Right hindlimb (tissue), 1 donor: ENCODE results near the gene SPRR4.

Experiments
- DNase-seq: peaks from one replicate; pipeline ENCODE4 v3.0.0-alpha.2; 2018

SPRR4 gene, protein sequence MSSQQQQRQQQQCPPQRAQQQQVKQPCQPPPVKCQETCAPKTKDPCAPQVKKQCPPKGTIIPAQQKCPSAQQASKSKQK

DNA sequence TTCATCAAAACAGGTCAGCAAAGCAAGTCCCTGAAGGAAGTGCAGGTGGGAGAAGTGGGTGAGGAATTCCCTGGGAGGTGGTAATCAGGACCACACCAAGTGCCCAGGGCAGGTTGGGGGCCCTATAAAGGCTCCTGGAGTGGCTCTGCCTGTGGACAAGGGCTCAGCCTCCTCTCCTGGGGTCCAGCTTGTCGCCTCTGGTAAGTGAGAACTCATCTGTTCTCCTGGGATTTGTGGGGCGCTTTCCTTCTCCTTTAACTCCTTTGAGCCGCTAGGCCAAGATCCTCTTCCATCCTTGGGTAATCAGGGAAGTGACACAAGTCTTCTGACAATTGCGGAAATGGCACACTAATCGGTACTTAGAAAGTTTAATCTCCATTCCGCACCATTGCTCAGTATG, at the start of gene SPRR4:
Gene SPRR4, plus strand, starts transcription at position 154 of the 400 bp plus-strand sequence. CDS start 1,243 bp downstream, outside the sequence.
- DNase-seq: no peak

DNA sequence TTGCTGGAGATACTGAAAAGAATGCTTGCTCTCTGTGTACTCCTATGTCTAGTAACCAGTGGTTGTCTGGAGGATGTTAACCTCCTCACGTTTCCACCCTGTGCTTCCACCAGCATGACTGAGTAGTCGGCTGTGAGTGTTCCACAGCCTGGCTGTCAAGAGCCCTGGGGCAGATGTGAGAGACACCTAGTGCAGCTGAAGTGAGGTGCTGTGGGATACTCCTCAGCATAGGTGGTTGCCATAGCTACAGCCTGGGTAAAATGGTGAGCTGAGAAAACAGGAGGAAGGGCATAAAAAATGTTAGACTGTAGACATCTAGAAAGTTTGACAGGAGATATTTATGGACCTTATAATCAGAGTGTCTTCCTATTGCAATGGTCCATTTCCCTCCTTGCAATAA, 46.3 kb upstream of the SPRR4 start:
- DNase-seq: no peak

DNA sequence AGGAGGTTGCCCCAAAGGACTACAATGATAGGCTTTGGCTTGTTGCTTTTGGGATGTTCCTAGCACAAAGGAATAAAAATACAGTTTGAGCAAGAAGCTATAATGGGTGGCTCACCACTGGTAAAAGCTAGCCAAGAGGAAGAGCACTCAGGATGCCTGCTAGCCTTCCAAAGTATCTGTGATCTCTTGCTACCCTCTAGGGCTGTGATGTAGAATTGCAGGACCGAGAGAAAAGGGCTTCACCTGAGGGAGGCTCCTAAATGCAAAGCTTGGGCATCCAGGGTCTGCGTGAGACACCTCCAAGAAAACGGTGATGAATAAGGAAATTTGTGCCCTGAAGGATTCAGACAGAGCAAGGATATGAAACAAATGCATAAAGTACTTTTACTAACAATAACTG, 44.4 kb upstream of the SPRR4 start:
- DNase-seq: no peak

DNA sequence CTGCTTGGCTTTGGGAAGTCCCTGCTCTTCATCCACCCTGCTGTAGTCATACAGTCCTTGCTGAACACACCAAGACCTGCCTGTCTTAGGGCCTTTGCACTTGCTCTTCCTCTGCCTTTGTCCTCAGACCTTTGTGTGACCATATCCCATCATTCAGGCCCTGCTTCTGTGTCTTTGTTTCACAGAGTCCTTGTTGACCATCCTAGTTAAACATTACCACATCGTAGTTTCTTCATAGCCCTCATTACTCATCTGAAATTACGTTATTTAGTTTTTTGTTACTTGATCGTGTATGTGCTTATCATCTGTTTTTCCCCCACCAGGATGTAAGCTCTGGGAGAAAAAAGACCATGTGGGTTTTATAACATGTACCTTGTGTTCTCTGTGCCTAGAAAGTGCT, 41.8 kb upstream of the SPRR4 start:
- DNase-seq: no peak

DNA sequence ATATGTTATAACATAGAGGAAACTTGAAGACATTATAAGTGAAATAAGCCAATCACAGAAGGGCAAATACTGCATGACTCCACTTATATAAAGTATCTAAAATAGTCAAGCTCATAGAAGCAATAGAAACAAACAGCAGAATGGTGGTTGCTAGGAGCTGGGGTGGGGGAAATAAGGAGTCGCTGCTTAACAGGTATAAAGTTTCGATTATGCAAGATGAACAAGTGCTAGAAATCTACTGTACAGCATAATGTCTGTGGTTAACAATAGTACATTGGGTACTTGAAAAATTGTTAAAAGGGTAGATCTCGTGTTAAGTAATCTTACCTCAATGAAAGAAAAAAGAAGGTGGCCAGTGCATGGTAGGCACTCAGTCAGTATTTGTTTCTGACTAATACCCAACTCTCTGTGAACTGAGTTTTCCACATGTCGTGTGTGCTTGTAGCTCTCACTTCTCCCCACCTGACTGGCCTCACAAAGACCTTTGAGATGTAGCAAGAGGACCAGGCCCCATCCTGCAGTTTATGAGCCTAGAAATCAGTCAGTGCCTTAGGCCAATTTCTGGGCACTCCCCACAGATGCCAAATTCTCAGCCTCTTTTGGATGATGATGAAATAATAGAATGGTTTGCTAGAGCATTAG, 38.2 kb upstream of the SPRR4 start:
- DNase-seq: no peak

DNA sequence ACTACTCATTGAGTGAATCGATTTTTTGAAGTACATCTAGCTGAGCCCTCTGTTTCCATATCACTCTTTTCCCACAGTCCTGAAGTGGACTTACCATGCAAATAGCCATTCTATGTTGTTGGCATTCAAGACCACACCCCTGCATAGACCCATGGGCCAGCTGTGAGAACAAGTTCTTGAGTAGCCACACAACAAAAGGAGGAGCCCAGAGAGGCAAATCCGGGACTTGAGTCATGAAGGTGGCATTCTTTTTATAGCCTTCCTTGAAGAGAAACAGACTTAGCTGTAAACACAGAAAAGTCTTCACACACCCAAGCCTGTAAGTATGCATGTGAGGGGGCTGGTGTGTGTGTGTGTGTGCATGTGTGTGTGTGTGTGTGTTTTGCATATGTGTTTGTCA, 37.3 kb upstream of the SPRR4 start:
- no peak for DNase-seq

DNA sequence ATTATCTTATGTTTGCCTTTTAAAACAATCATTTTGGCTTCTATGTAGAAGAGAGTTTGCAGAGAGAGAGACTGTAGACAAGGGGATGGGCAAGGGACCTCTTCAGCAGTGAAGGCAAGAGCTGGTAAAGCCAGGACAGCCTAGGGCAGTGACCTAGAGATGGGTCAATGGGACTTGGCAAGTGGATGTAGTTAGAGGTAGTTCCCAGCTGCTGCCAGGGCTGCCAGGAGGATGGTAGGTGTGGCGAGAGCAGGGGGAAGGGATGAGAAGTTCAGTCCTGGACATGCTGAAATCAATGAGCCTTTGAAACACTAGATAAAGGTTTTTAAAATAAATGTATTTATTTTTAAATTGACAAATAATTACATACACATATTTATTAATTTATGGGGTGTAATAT, 29.8 kb upstream of the SPRR4 start:
- no peak for DNase-seq

DNA sequence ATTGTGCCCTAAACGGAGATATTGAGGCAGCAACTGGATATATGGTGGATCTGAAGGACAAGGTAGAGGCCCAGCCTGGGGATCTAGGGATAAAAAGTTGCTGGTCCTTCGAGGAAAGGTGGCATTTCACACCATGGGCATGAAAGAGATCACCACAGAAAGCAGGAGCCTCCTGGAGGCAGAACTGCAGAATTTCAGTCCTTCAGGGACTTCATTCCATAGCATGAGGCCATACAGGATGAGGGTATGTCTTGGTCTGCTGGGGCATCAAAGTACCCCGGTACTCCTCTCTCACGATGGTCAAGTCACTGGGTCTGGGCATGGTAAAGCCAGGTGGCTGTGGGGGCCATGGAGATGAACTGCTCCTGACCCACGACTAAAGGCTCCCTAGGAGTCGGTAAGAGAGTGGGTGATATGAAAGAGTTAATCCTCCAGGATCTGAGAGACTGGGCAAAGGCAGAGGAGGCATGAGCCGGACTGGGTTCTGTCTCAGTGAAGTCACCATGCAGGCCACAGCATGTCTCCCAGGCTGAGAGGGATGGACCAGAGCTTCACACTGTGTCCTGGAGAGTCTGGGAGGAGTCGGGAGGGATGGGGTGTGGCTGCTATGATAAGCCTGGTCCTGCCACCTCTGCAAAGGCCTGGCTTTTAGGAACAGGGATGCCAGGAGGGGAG, 29.3 kb upstream of the SPRR4 start:
- no peak for DNase-seq

DNA sequence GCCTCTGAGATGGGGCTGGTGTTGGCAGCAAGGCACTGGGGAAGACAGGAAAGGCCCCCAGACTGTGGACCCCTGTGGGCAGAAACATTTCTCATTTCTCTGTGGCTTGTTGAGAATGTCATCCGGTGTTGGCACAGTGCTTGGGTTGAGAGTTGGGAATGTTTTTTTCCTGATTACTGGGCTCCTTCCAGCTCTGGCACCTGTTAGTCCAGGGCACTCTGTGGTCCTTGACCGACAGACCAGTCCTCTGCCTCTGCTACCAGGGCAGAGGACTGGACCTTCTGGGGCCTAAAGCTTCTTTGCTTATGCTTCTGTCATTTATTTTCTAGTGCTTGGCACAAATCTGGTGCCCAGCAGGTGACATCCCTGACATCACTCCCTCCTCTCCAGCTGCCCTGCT, 28.3 kb upstream of the SPRR4 start:
- DNase-seq: no peak

DNA sequence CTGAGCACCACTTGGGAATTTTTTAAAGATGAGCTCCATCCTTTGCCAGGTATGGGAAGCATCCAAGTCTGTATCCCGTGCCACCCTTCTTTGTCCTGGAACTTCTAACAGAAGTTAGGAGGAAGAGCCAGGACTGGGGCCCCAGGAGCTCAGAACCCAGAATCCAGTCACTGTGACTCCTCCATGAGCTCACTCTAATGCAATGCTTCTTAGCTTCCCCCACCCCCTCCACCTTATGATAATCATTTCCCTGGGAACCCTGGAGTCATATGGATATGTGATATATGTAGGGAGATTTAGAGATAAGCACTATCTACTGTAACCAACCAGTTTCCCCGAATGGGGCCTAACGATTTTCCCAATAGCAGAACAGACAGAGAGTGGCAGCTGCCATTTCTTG, 24.2 kb upstream of the SPRR4 start:
- no peak for DNase-seq

DNA sequence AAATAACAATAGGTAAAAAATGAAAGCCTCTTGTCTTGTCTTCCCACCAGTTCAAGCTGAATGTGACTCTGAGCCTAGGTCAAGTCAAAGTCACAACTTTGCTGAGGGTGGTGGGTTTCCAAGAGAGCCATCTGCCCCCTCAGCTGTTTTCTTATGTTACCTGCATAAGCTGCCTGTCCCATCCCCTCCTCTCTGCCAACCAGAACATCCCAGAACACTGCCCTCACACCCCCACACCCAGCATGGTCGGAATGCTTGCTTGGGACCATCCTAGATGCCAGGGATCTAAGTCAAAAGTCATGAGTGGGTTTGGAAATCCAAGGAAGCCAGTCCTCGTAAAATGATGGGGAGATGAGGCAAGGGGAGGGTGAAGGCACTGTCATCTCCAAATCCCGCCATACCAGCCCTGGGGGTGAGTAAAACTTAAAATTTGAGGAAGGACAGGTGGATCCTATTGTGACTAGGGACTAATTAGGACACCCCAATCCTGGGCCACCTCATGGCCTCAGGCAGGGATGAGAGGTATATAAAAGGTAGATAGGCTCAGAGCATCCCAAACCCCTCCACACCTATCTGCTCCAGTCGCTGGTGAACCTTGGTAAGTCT, 23.7 kb upstream of the SPRR4 start, which contains the start of gene SPRR5:
Gene SPRR5, plus strand, starts transcription at position 556 of the 606 bp plus-strand sequence. CDS start 1,349 bp downstream, outside the sequence.
- DNase-seq: no peak

DNA sequence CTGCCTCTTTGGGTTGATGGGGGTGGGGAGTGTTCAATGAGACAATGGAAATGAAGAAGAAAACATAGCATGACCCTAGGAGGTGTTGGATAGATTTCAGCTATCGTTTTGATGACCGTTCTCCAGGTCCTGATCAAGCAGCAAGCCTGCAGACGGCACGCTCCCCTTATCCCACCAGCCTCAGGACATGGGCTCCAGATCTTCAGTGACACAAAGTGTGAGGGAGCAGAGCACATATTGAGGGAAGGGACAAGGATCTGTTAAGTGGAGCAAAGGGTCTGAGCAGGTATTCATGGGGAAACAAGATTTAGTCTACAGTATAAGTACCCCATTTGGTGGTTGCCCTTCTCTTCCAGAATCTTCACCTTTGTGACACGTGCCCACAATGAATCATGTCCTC, 18.7 kb upstream of the SPRR4 start:
- DNase-seq: no peak

DNA sequence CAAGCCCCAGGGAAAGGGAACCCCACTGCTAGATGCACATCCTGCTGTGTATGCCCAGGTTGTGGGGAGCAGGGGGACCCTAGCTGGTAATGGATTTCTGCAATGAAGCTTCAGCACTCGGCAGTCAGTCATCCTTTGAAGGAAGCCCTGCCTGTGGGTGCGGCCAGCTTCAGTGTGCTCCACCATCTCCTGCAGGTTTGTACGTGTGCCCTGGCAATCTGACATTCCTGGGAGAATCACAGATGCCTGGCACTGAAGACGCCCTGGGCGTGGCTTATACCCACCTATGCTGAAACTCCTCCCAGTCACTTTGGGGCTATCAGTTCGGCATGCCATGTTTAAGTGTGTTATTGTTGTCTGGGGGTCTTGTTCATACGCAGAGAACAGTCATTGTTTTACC, 16.7 kb upstream of the SPRR4 start:
- no peak for DNase-seq

DNA sequence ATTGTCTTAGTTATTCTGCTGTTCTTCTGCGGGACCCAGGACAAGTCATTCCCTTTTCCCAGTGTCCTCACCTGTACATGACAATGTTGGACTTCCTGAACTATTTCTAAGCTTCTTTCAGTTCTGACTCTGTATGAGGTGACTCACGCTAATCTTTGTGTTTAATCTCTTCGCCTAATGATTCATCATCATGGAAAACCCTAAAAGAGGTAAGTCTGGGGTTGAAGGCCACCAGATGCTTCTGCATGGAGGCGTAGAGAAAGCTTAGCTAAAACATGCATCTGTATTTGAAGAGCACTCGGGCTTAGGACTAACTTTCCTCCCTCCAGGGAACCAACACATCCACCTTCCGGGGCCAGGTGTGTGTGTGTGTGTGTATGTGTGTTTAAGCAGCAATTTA, 16.0 kb upstream of the SPRR4 start:
- no peak for DNase-seq

DNA sequence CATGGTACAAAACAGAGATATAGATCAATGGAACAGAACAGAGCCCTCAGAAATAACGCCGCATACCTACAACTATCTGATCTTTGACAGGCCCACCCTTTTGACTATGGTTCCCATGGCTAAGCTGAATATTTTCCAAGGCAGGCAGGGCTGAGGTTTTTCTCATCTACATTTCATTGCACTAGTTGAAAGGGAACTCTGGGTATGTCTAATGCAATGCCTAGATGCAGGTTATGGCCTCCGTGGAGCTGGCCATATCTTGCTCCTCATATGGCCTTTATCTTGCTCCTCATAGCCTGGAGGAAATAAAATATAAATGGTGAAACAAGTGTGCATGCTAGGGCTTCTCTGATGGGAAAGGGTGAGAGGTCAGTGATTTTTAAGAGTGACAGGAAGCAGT, 12.9 kb upstream of the SPRR4 start:
- no peak for DNase-seq

DNA sequence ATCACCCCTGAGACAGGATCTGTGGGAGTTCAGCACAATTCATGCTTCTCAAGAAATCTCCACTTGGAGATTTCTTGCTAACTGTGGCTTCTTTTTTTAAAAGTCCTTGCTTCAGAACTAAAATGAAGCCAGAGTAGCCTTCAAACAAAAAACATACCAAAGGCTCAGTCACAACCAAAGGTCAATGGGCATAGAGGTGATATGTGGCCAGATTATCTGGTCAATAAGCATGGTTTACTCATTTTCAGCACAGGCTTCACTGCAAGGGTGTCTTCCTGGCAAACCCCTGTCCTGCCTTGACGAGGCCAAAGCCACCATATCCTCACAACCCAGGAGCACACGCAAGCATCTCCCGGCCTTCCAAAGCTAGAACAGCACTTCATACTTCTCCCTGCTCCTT, 11.2 kb upstream of the SPRR4 start:
- DNase-seq: no peak

DNA sequence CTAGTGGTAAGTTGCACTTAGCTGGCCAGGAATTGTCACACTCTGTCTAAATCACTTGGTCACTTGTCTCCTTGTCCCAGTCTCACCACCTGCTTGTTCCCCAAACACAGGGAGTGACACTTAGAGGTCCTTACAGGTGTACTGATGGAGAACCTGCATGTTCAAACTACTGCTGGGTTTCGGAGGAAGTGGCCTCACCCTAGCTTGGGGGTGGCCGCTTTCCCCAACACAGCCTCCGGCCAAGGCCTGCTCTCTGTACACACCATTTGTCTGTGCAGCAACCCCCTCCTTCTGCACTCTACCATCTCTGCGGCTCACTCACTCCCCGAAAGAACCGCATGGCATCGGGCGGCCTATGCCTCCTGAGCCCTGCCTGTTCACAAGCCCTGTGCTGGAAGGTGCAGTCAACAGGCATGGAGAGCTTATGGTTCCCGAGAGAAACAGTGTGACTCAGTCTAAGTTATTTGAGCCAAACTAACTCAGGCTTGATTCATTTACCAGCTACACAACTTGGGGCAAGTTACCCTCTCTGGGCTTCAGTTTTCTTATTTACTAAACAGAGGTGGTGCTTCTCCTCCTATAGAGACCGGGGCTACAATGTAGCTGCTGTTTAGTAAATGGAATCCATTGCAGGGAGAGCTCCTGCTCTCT, 10.5 kb upstream of the SPRR4 start:
- DNase-seq: no peak

DNA sequence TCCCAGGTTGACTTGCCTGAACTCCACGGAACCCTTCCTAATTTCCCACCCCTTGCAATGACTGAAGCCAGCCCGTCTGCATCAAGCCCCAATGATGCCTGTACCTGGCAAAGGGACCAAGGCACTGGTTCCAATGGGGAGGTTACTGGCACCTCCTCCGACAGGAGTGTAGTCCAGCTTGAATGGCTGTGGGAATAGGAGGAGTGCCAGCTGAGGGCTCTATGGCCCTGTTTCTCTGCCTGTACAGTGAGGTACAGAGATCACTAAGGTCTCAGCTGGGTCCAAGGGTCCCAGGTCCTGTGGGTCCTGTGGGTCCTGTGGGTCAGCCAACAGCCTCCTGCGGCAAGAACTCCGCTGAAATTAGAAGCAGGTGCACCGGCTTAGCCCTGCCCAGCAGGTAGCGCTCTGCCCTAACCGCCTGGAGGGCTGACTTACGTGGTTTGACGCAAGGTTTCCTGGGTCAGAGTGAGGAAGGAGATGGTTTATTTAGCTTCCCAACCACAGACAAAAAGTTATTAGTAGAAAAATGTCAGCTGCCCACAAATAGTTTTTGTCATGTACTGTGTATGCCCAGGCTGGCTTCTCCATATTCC, 9.9 kb upstream of the SPRR4 start:
- DNase-seq: no peak

DNA sequence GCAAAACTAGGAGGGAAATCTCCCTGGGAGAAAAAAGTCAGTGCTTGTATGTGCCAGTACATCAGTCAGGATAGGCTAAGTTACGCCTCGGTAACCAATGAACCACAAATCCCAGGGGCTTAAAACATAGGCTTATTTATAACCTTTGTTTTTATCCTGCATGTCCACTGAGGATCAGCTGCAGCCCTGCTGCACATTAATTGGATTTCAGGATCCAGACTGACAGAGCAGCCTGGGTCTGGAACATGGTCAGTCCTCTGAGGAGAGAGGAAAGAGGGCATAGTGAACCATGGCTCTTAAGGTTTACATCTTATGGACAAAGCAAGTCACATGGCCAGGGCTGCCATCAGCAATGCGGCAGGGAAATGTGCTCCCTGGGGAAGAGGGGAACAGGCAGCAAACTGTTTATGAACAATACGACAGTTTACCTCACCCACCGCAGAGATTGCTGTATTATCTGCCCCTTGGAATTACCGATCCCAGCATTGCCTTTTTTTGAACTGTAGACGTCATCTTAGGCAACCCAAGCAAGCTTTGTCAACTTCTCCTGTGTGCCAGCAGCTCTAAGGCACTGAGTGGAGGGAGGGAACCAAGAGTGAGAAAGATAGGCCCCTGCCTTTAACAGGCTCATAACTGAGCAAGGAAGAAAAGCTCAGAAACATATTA, 9.1 kb upstream of the SPRR4 start:
- DNase-seq: no peak

DNA sequence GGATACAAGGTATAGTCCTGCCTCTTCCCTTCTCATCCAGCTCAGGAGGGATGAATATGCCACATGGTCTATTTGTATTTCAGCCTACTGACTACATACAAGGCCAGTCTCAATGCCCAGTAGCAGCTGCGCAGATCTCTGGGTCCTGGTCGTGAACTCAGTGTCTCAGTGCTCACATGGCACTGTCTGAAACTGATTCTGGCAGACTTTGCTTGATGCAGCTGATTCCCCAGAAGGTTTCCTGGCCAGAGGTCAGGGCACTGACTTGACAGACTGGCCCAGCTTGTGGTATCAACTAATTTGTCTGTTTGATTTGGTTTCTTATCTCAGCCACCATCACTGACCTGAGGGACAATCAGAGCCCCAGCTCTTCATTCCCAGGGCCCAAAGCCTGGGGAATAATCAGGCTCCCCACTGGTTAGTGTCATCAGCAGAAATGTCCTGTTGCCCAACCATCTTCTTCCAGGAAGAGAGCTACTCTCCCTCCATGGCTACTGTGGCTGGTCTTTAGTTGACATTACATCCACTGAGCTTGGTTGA, 7.5 kb upstream of the SPRR4 start:
- DNase-seq: no peak

DNA sequence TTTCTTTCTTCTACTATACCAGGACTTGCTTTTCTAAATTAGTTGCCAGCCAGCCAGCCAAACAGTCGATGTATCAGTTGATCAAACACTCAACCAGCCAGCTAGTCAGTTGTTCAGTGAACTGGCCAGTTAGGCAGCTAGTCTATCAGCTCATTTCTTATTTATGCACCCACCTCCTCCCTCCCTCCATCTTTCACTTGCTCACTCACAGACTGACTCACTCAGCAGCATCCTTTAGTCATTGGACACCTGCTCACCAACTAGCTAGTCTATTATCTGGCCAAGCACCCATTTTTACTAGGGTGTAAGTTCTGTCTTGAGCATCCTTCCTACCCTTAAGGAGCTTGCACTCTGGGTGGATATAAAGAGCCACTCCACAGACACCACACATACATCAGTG, 5.9 kb upstream of the SPRR4 start:
- no peak for DNase-seq

DNA sequence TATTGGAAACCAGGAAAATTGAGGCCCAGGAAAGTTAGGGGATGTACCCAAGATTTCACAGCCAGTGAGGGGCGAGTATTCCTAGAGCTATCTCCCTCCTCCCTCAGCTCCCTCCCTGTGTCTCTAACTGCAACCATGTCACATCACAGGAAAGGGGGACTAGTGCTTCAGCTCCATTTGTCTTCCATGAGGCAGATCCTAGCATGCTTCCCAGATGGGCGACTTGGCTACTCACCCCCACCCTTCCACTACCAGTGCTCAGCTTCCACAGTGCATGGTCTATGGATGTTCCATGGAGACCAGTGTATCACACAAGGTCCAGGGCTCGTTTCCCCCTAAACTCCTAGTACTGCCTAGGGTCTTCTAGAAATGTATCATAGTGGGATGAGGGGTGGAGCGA, 4.6 kb upstream of the SPRR4 start:
- DNase-seq: no peak
